Activated CD4-positive, alpha-beta T cell treated with anti-CD3 and anti-CD28 coated beads, Interleukin-2, Interleukin-4, amounts not matched to agents 100 ng/mL and 50 ng/mL, durations not matched to agents 16 hours and 8 hours (primary cell): Measurements from ENCODE around the gene FOXB1.

ENCODE experiments used
- DNase-seq: peaks from one replicate; pipeline ENCODE4 v3.0.0-alpha.2; 2020; ENCODE audit warnings: low spot score

FOXB1 gene

DNA sequence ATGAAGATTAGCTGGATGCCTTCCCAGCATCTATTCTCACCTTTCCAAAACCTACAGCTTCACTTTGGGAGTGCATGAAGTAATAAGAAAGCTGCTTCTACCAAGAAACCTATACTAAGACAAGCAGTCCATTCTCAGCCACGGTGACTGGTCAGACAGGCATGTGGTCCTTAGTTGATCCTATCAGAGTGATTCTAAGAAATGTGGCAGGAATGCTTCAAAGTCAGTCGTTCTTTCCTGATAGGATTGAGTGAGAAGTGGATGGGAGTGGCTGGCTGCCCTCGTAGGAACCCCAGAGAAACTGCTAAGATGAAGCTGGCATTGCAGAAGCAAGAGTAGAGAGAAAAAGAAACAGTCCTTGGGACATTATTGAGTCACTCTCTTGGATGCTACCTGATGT lies 16.6 kb downstream of the FOXB1 start:
- DNase-seq = no peak

DNA sequence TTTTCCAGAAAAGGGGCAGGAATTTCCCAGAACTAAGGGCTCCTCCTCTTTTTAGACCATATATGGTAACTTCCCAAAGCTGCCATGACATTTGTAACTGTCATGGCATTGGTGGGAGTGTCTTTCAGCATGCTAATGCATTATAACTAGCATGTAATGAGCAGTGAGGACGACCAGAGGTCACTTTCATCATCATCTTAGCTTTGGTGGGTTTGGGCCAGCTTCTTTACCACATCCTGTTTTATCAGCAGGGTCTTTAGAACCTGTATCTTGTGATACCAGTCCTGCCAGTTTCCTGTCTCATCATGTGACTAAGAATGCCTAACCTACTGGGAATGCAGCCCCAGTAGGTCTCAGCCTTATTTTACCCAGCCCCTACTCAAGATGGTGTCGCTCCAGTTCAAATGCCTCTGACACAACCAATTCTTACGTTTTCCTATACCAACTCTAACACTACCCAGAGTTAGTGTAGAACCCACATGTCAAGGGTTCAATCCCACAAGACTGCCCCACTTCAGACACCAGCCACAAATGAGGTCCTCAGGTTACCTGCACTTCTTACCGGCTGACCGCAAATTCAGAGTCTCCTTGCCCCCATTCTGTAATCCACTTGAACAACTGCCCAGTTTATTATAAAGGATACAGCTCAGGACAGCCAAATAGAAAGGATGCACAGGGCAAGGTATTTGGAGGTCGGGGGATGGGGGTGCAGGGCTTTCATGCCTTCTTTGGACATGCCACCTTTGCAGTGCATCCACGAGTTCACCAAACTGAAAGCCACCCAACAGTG lies 17.7 kb downstream of the FOXB1 start:
- DNase-seq = no peak

GRCh38 chr15:60022379-60022741 lies 18.2 kb downstream of the FOXB1 start:
- DNase-seq = no peak

DNA sequence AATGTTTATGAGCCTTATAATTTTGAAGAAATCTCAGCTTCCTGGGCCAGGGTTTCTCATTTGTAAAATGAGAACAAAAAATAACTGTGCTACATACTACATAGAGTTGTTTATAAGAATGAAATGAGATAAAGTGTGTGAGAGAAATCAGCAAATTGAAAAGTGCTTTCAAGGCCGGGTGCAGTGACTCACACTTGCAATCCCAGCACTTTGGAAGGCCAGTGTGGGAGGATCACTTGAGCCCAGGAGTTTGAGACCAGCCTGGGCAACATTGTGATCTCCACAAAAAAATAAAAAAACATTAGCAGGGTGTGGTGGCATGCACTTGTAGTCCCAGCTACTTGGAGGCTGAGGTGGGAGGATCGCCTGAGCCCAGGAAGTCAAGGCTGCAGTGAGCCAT lies 22.4 kb downstream of the FOXB1 start:
- no peak for DNase-seq

DNA sequence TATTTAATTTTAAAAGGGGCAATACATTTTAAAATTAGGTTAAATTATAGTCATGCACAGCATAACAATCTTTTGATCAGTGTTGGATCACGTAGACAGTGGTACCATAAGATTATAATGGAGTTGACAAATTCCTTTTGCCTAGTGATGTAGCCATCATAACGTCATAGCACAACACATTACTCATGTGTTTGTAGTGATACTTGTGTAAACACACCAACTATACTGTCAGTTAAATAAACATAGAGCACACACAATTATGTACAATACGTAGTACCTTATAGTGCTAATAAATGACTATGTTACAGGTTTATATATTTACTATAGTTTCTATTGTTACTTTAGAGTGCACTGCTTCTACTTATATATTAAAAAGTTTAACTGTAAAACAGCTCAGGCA lies 31.2 kb downstream of the FOXB1 start:
- no peak for DNase-seq

GRCh38 chr15:60039316-60039715 lies 35.2 kb downstream of the FOXB1 start:
- DNase-seq = no peak

DNA sequence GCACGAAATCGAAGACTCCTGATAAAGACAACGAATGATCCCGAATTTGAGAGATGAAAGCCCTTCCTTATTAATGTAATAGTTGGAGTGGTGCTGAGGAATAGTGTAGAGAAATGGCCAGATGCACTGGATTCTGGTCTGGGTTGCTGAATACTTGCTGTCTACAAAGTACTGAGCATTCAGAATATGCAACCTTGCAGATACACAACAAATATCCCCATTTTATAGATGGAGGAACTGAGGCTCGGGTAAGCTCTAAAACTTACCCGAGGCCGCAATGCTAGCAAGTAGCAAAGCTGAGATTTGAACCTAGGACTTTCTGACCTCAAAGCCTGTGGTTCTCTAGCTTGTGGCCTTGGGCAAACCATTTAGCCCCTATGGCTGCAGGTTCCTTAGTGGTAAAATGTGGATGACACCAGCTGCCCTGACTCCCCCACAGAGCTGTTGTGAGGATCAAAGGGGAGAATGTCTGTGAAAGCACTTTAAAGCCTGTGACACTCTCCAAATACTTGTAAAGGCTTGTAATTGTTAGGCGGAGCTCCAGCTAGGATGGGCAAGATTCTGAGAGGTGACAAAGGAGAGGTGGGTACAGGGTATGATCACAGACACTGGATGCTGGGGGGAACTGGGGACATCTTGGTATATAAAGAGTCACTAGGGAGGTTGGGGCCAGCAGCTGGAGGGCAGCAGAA lies 39.8 kb downstream of the FOXB1 start:
- DNase-seq = no peak

DNA sequence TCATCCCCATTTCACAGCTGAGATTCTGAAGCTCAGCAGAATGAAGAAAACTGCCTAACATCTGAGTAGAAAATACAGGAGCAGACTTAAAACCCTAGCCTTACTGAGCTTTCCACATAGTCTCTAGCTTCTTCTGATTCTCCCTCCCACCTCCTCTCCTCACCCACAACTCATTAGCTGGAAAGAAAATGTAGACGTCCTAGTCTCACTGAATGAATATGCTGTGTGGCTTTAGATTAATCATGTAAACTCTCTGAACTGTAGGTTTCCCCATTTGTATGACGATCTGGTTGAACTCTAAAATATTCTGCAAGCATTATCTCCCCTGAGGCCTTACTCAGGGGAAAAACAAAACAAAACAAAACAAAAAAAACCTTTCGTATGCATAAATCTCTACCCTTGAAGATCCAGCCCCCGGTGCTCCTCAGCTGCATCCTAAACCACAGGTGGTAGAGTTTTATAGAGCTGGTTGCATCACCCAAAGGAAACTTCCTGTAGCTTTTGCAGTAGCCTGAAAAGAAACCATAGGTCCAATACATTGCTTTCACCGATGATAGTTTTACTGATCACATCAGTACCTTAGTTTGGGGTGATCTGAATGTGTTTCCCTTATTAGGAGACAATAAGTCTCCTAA lies 40.6 kb downstream of the FOXB1 start:
- peak; percentile 62 for DNase-seq

- DNase-seq = no peak
Measured at GRCh38 chr15:60047701-60048100, 43.6 kb downstream of the FOXB1 start.

- DNase-seq = no peak
Measured at GRCh38 chr15:60049948-60050347, 45.8 kb downstream of the FOXB1 start.

DNA sequence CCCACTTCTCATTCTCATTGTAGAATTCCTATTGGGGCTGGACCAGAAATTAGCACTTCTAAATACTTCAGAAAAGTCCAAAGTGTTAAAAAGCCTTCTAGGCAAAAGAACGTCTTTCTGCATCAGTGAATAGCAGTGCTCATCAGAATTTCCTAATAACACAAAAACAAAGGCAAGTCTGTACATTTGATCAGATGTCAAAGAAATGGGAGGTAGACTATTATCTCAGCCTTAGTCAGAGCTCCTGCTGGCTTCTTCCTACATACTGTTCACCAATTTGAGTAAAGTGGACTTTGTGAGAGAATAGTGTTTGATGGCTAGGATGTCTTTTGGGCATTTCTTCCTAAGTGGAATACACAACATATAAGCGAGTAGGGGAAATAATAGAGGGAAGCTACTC lies 48.7 kb downstream of the FOXB1 start:
- no peak for DNase-seq

DNA sequence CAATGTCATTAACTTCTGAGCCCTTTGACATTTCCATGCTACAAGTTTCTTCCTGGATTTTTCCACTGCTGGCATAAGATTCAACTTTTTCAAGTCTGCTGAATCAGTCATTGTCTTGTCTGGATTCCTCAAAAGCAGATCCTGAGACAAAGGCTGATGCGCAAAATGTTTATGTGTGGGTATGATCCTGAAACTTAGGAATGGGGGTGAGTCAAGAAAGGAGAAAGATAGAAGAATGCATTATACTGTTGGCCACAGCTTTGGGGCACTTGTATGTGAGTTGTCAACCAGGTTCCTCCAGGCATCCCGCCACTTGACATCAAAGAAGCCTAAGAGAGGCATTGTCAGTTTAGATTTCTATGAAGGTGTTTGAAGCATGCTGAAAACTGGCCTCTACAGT lies 50.4 kb downstream of the FOXB1 start:
- DNase-seq = no peak
